GM04503 (cell line): ENCODE results near the gene TRAPPC10.

Experiments
- DNase-seq: peaks from one replicate; pipeline ENCODE4 v3.0.0-alpha.2; 2012; ENCODE audit warnings: low read depth

Gene TRAPPC10

GRCh38 chr21:44005071-44005470, 7.0 kb upstream of the TRAPPC10 start:
- no peak for DNase-seq

- no peak for DNase-seq
Measured at GRCh38 chr21:44005593-44005992, 6.5 kb upstream of the TRAPPC10 start.

GRCh38 chr21:44006017-44006619, 6.0 kb upstream of the TRAPPC10 start:
- DNase-seq, result peak; percentile 84

DNA sequence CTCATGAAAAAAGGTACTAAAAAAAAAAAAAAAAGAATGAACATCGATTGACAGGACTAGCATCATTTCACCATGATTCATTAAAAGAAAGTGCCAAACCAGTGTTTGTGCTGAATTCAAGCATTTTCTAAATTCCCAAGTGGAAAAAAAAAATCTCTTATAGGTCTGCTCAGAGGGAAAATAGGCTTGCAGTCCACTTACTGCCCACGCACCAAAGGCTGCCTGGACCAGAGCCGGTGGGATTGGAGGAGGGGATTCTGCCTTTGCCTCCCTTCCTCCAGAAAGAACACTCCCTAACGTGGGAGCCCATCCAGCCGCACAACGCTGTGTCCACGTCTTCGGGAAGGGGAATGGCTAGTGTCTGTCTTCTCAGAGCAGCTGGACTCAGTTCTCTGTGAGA, 5.5 kb upstream of the TRAPPC10 start:
- DNase-seq, result no peak

DNA sequence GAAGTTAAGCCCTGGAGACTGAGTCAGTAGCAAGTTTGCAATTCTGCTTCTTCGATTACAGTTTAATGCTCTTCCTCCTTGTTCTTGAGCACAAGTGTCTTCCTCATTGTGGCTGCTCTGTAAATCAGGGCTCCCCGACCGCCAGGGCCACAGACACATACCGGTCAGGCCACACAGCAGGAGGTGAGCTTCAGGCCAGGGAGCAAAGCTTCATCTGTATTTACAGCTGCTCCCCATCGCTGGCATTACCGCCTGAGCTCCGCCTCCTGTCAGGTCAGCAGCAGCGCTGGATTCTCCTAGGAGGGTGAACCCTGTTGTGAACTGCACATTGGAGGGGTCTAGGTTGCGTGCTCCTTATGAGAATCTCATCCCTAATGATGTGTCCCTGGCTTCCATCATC, 1.7 kb upstream of the TRAPPC10 start:
- no peak for DNase-seq

DNA sequence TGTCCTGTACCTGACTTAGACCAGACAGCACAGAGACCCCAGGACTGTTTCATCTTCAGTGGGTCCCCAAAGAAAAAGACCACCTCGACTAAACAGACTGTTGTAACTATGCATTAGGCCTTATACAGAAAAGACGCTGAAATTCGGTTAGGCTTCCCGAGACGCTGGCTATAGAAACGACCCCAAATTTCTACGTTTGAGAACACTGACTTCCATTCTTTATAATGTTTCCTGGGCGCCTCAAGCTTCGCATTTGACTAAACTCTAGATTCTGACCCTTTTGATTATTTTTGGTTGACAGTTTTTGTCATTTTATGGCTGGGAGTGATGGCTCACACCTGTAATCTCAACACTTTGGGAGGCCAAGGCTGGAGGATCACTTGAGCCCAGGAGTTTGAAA, 986 bp upstream of the TRAPPC10 start:
- no peak for DNase-seq

GRCh38 chr21:44012474-44013379, 618 bp downstream of the TRAPPC10 start:
- DNase-seq, result no peak

GRCh38 chr21:44013380-44014088, 1.4 kb downstream of the TRAPPC10 start:
- DNase-seq, result no peak

DNA sequence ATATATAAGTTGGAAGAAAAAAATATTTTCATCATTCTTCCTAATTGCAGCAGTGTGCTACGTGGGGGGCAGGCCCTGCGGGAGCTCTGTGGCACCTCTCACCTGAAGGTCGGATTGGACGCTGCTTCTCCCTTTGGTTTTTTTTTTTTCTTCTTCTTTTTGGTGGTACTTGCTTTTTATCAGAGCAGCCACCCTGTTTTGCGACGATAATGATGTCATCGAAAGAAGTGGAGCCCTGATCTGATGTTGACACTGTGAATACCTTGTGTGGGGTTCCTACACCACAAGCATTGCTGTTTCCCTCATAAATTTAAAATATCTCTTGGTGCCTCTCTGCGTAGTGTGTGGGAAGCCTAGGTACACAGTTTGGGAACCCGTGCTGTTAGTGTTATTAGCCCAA, 5.5 kb downstream of the TRAPPC10 start:
- DNase-seq, result no peak

DNA sequence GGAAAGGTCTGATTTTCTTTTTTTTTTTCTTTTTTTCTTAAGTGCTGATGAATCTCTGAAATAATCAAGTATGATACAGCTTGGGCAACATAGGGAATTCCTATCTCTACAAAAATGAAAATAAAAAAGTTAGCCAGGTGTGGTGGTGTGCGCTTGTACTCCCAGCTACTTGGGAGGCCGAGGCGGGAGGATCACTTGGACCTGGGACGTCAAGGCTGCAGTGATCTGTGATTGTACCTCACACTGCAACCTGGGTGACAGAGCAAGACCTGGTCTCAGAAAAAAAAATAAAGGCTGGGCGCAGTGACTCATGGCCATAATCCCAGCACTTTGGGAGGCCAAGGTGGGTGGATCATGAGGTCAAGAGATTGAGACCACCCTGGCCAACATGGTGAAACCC, 6.0 kb downstream of the TRAPPC10 start:
- no peak for DNase-seq

DNA sequence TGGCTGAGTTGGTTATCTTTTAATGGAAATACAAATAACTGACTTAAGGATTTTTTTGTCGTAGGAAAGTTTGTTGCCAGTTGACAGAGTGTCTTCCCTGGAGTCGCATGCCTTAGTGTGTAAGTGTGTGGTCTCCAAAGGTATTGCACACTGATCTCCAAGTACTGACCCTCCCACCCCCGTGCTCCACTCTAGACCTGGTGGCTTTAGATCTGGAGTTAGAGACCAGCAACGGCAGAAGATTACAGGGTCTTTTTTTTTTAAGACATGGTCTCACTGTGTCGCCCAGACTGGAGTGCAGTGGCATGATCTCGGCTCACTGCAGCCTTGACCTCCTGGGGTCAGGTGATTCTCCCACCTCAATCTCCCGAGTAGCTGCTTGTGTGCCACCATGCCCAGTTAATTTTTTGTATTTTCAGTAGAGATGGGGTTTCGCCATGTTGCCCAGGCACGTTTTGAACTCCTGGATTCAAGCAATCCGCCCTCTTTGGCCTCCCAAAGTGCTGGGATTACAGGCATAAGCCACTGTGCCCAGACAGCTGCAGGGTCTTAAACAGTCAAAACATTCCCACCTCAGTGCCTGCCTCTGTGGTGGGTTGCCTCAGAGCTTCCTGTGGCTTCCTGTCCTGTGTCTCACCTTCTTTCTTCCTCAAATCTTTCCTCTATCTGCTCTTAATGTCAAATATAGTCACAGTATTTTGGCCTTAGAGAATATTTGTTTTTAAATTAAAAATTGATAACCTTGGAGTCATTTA, 6.9 kb downstream of the TRAPPC10 start:
- no peak for DNase-seq

DNA sequence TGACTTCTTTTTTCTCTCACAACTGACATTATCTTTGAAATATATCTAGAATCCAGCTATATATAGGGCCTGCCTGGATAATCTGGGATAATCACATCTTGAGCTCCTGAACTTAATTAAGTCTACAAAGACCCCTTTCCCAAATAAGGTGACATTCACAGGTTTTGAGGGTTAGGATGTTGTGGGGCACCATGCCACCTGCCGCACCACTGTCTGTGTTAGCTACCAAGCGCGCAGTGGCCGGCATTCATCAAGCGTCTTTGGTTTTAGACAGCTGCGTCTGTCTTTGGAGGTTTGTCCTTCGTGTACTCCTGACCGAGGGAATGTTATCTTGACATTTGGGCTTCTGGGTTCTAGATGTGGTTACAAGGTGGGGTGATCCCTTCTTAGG, 7.5 kb downstream of the TRAPPC10 start:
- no peak for DNase-seq

DNA sequence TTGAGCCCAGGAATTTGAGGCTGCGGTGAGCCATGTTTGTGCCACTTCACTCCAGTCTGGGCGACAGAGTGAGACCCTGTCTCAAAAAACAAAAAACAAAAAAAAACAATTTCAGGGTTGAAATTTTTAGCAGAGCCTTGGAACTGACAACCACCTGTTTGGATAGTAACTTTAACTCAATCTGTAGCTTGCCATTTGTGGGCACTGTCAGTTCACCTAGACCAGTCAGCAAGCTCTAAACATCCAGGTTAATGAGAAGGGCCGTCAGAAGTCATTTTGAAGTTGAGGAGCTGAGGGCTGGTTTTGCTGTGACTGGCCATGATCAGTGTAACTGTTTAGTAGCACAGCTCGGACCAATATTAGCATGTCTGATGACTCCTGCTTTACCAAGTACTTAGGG, 8.4 kb downstream of the TRAPPC10 start:
- DNase-seq, result no peak

- no peak for DNase-seq
Measured at GRCh38 chr21:44021064-44021463, 9.0 kb downstream of the TRAPPC10 start.

DNA sequence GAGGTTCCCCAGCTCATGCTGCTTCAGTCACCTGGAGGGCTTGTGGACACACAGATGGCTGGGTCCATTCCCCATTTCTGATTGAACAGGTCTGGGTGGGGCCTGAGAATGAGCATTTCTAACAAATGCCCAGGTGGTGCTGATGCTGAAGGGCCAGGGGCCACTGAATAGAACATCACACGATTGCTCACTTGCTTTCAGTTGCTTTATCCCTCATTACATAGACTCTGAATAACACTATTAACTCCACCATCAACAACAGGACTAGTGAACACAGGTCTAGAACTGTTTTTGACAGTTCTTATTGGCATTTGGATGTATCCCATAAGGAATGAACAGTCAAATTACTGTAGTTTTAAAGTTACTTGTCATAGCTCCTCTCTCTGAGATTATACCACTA, 12.1 kb downstream of the TRAPPC10 start:
- DNase-seq, result no peak

DNA sequence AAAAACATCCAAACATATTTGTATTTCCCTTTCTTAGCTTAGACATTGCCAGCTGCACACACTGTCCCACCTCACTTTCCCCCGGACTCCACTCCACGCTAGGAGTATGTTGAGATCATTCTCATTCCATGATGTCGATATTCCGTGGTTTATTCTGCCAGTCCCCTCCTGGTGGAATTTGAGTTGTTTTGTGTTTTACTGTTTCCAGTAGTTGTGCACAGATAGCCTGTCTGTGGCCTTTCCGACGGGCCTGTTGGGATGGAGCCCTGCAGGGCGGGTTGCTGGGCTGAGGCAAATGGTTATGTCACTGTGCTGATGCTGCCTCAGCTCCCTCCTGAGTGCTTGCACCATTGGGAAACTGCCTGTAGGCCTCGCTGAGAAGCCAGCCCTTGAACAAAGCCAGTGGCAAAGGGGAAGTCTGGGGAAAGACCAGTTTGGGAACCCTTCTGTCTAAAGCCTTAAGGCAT, 12.8 kb downstream of the TRAPPC10 start:
- DNase-seq, result peak; percentile 18

DNA sequence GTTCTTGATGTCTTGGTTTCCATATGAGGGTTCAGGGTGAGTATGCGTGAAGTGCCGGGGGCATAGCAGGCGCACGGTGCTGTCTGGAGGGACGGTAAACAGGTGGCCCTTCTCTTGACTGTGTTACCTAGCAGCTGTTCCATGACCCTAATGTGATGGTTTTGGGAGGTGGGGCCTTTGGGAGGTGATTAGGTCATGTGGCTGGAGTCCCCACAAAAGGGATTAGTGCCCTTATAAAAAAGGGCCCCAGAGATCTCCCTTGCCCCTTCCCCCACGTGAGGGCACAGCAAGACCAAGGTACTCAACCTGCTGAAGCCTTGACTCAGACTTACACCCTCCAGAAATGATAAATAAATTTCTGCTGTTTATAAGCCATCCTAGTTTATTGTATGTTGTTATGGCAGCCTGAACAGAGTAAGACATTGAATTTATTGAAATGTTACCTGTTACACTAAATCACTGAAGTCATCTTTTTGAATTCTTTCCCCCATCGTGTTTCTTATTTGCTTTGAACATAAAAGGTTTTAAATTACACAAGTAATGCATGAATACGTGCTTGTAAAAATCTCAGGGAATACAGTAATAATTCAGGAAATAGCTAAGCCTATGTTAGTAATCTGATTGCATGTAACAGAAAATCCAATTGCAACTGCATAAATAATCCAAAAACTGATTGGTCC, 15.6 kb downstream of the TRAPPC10 start:
- no peak for DNase-seq

- DNase-seq, result no peak
Measured at GRCh38 chr21:44028287-44028659, 16.2 kb downstream of the TRAPPC10 start.

DNA sequence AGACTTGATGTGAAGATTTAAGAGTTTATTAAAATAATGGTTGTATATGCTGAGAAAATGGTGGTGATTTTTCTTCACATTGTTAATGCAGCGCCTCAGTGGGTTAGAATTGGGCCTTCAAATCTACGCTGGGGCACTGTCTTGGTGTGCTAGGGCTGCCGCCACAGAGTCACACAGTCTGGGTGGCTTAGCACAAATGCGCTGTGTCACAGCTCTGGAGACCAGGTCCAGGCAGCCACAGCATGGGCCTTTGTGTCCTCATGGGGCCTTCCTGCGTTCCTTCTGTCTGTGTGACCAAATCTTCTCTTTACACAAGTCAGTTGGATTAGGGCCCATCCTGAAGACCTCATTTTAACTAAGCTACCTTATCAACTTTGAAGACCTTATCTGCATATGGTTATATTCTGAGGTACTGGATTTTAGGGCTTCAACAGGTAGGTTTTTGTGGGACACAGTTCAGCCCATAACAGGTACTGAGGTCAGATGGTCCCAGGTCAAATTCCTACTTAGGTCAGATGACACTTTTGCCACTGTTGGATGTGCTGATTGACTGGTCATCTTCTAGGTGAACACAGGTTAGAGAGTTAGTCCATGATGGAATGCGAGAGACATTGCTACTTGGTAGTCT, 17.5 kb downstream of the TRAPPC10 start:
- no peak for DNase-seq

- no peak for DNase-seq
Measured at GRCh38 chr21:44035244-44035643, 23.1 kb downstream of the TRAPPC10 start.

DNA sequence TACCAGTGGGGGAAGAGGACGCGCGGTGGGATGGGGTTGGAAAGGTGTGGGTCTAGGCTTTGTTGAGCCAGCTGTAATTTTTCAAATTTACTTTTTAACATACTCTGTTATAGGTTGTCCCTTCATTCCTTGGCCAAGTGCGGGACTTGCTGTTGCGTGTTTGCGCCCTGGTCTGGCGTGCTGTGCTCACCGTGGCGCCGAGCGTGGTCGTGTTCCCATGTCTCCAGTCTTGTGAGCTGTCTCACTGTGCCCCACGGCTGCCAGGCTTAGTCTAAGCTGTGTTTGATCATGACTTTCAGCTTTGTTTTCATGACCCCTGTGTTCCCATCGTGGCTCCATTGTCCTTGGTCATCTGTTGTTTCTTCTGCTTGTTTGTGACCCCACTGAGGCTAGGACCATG, 26.0 kb downstream of the TRAPPC10 start:
- no peak for DNase-seq
